ENCODE results near the gene C1orf159. TPM values are rescaled to one million over a fixed set of nuclear protein-coding genes. Genes with fewer than 3 reads are reported as not detected.

The C1orf159 gene
- total RNA-seq = 3.8 and 4.0 TPM in 2 replicates

GRCh38 chr1:1115786-1116700, at the start of gene C1orf159:
Gene C1orf159 (minus strand): TSS chr1:1116089. CDS start chr1:1091543, 24,546 bp downstream.

DNA sequence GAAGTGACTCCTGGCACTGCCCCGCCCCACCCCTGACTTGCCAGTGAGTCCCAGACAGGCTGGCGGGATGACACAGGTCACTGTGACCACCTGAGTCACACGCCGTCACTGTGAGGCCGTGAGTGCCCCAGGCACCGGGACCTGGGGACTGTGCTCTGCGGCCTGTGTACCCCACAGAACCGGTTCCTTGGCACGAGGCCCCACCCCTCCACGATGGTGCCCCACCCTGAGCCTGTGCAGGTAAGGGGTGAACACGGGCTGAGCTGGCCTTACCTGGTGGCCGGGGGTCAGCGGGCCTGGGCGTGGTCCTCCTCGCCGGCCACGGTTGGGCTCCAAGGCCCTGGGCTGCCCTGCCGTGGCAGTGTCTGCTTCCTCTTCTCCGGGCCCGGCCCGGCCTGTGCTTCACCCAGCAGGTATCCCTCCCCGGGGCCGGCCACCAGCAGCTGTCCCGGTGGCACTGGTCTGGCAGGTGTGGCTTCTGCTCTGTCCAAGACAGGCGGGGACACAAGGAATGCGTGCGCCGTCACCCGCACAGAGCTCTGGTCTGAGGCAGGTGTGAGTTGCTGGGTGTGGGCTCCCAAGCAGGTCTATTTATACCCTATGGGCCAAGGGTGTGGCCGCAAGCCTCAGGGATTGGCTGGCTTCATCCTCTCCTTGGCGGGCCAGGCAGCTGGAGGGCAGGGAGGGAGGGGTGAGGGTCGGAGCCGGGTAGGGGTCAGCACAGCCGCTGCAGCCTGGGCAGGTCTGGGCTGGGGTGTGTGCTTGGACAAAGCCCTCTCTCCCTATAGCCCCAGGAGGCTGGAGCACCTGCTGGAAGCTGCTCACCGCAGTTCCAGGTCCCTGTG, 41.9 kb downstream of the C1orf159 start, which contains the start of gene RNF223:
Gene RNF223 (minus strand): TSS at position 564 of the 845 bp plus-strand sequence. CDS start 1,740 bp downstream, outside the sequence.

Other genes starting within 250 kb of the C1orf159 start
- 34.2 and 36.6 TPM in 2 replicates for gene SAMD11, start 192.2 kb downstream of the C1orf159 start, total RNA-seq
- gene NOC2L, start 156.8 kb downstream of the C1orf159 start, total RNA-seq = 87.5 and 89.9 TPM in 2 replicates
- gene KLHL17, start 155.5 kb downstream of the C1orf159 start, total RNA-seq = 6.8 and 6.9 TPM in 2 replicates
- 0.18 and 0.28 TPM in 2 replicates for gene PLEKHN1, start 149.6 kb downstream of the C1orf159 start, total RNA-seq
- 0.43 and 2.1 TPM in 2 replicates for gene PERM1, start 134.0 kb downstream of the C1orf159 start, total RNA-seq
- 0.85 and 8.0 TPM in 2 replicates for gene HES4, start 116.0 kb downstream of the C1orf159 start, total RNA-seq
- 103 and 131 TPM in 2 replicates for gene ISG15, start 102.6 kb downstream of the C1orf159 start, total RNA-seq
- 30.9 and 42.0 TPM in 2 replicates for gene AGRN, start 96.0 kb downstream of the C1orf159 start, total RNA-seq
- not detected in 2 replicates for gene RNF223, start 41.8 kb downstream of the C1orf159 start, total RNA-seq
- gene TTLL10, start 57.8 kb upstream of the C1orf159 start, total RNA-seq = not detected in 2 replicates
- gene TNFRSF18, start 90.5 kb upstream of the C1orf159 start, total RNA-seq = 0.55 TPM in 1 of 2 replicates, not detected in the other
- 0.14 and 0.18 TPM in 2 replicates for gene TNFRSF4, start 98.1 kb upstream of the C1orf159 start, total RNA-seq
- 117 and 125 TPM in 2 replicates for gene SDF4, start 115.9 kb upstream of the C1orf159 start, total RNA-seq
- 16.2 and 21.7 TPM in 2 replicates for gene B3GALT6, start 116.1 kb upstream of the C1orf159 start, total RNA-seq
- gene C1QTNF12, start 130.6 kb upstream of the C1orf159 start, total RNA-seq = 0.83 and 1.3 TPM in 2 replicates
- 34.0 and 44.7 TPM in 2 replicates for gene UBE2J2, start 157.8 kb upstream of the C1orf159 start, total RNA-seq
- gene SCNN1D, start 164.3 kb upstream of the C1orf159 start, total RNA-seq = 0.71 and 0.74 TPM in 2 replicates
- gene ACAP3, start 191.8 kb upstream of the C1orf159 start, total RNA-seq = 19.2 and 25.7 TPM in 2 replicates
- gene PUSL1, start 192.5 kb upstream of the C1orf159 start, total RNA-seq = 9.2 and 12.0 TPM in 2 replicates
- gene INTS11, start 208.6 kb upstream of the C1orf159 start, total RNA-seq = 47.5 and 50.3 TPM in 2 replicates
- 7.0 and 9.1 TPM in 2 replicates for gene CPTP, start 208.7 kb upstream of the C1orf159 start, total RNA-seq
- gene TAS1R3, start 215.2 kb upstream of the C1orf159 start, total RNA-seq = 0.14 and 0.18 TPM in 2 replicates
- gene DVL1, start 233.3 kb upstream of the C1orf159 start, total RNA-seq = 48.4 and 72.1 TPM in 2 replicates
- 236 and 258 TPM in 2 replicates for gene MXRA8, start 242.5 kb upstream of the C1orf159 start, total RNA-seq